Measurements from ENCODE around the gene PIK3R6. TPM values are rescaled to one million over a fixed set of nuclear protein-coding genes. Genes with fewer than 3 reads are reported as not detected.

PIK3R6 gene
- total RNA-seq, 4 donors from 2014 or later: 0.22 to 2.5 (median 0.35) TPM

GRCh38 chr17:8898636-8899035 is 31.2 kb upstream of the PIK3R6 start:
- Histone ChIP-seq H3K4me3 (no peak overlapping the region), H3K9me3 (no peaks in the 10 kb centered on the region), H3K36me3 (no peaks in the 10 kb centered on the region), H3K4me1 (peaks cover 0 to 8% (median 0%) of the 10 kb centered on the region in 3 donors), H3K27me3 (peaks cover 0 to 24% (median 0%) of the 10 kb centered on the region in 4 donors), H3K27ac (no peak overlapping the region)
- intact Hi-C loops (cut with DNase I): no loop called here
- 70 to 87% methylated on average over 6 of the region's 6 CpGs for WGBS, 2 donors
- TF ChIP-seq POLR2A (IDR thresholded peaks at IDR 0.05) (no peak), CTCF (IDR thresholded peaks at IDR 0.05) (no peak)
- DNase-seq: no peak

GRCh38 chr17:8898126-8898525 is 30.7 kb upstream of the PIK3R6 start:
- intact Hi-C loops (cut with DNase I): no loop called here
- 66 to 71% methylated on average over 2 of the region's 2 CpGs for WGBS, 2 donors

GRCh38 chr17:8896641-8897635 is 29.5 kb upstream of the PIK3R6 start:
- no peak overlapping the region for H3K4me3 ChIP-seq
- no peaks in the 10 kb centered on the region for H3K36me3 ChIP-seq
- H3K27me3 ChIP-seq: peaks cover 0 to 18% (median 0%) of the 10 kb centered on the region in 4 donors
- H3K9me3 ChIP-seq: no peaks in the 10 kb centered on the region
- H3K27ac ChIP-seq: no peak overlapping the region
- no peak for DNase-seq
- no peak for TF ChIP-seq POLR2A (IDR thresholded peaks at IDR 0.05)
- no peak for TF ChIP-seq CTCF (IDR thresholded peaks at IDR 0.05)
- intact Hi-C loops (cut with DNase I): no loop called here
- H3K4me1 ChIP-seq: peaks cover 0 to 8% (median 0%) of the 10 kb centered on the region in 3 donors
- WGBS, 2 donors: 71 to 76% methylated on average over 10 to 11 of the region's 12 CpGs

More at GRCh38 chr17:8898126-8898525, 30.7 kb upstream of the PIK3R6 start:
- no peak overlapping the region for H3K4me3 ChIP-seq
- no peaks in the 10 kb centered on the region for H3K36me3 ChIP-seq
- H3K9me3 ChIP-seq: no peaks in the 10 kb centered on the region
- no peak overlapping the region for H3K27ac ChIP-seq
- peaks cover 0 to 8% (median 0%) of the 10 kb centered on the region in 3 donors for H3K4me1 ChIP-seq
- no peak for DNase-seq
- TF ChIP-seq POLR2A (IDR thresholded peaks at IDR 0.05) (no peak), CTCF (IDR thresholded peaks at IDR 0.05) (no peak)
- peaks cover 0 to 24% (median 0%) of the 10 kb centered on the region in 4 donors for H3K27me3 ChIP-seq

GRCh38 chr17:8896087-8896486 is 28.6 kb upstream of the PIK3R6 start:
- DNase-seq: no peak
- WGBS, 2 donors: 71 to 85% methylated on average over 3 of the region's 3 CpGs
- Histone ChIP-seq H3K27me3 (peaks cover 0 to 16% (median 0%) of the 10 kb centered on the region in 4 donors), H3K4me3 (no peak overlapping the region), H3K27ac (no peak overlapping the region), H3K4me1 (peaks cover 0 to 8% (median 0%) of the 10 kb centered on the region in 3 donors), H3K36me3 (no peaks in the 10 kb centered on the region), H3K9me3 (no peaks in the 10 kb centered on the region)
- intact Hi-C loops (cut with DNase I): no loop called here
- TF ChIP-seq CTCF (IDR thresholded peaks at IDR 0.05): no peak
- TF ChIP-seq POLR2A (IDR thresholded peaks at IDR 0.05): no peak

Measured in esophagus squamous epithelium (tissue), 5 donors.